ENCODE data around the gene IFITM5. TPM values are rescaled to one million over a fixed set of nuclear protein-coding genes. Genes with fewer than 3 reads are reported as not detected.
"Not testable (repeated sequence)": the region's sequence is repeated elsewhere in the genome, so short reads cannot be mapped to it uniquely, and the experiment has no call there.

IFITM5 gene
- total RNA-seq, 1 donor from 2014 or later, result not detected

- DNase-seq (ENCODE audit: extremely low spot score, unreplicated experiment), result no peak
- Mint-ChIP-seq H3K4me3 (peak overlapping the region; percentile 92), H3K9me3 (no peaks in the 10 kb centered on the region), H3K4me1 (ENCODE audit: unreplicated experiment) (peaks cover 50% of the 10 kb centered on the region), H3K27ac (peak overlapping the region; percentile 39), H3K27me3 (peaks cover 37% of the 10 kb centered on the region), H3K36me3 (peaks cover 4% of the 10 kb centered on the region)
- no peak for TF ChIP-seq CTCF (conservative IDR thresholded peaks at IDR 0.05)
Observed at GRCh38 chr11:312092-312816, 12.9 kb upstream of the IFITM5 start.

GRCh38 chr11:311013-311748 lies 11.9 kb upstream of the IFITM5 start:
- not testable (repeated sequence) for H3K9me3 Mint-ChIP-seq; DNase-seq (ENCODE audit: extremely low spot score, unreplicated experiment); H3K27ac Mint-ChIP-seq; H3K36me3 Mint-ChIP-seq
- Mint-ChIP-seq H3K4me1 (ENCODE audit: unreplicated experiment) (peaks cover 43% of the 10 kb centered on the region), H3K27me3 (peaks cover 27% of the 10 kb centered on the region), H3K4me3 (peak overlapping the region; percentile 80)

GRCh38 chr11:309979-310572 lies 10.8 kb upstream of the IFITM5 start:
- H3K9me3 Mint-ChIP-seq; DNase-seq (ENCODE audit: extremely low spot score, unreplicated experiment); H3K36me3 Mint-ChIP-seq: not testable (repeated sequence)
- Mint-ChIP-seq H3K4me3 (peak overlapping the region; percentile 90), H3K27me3 (peaks cover 27% of the 10 kb centered on the region), H3K4me1 (ENCODE audit: unreplicated experiment) (peaks cover 52% of the 10 kb centered on the region), H3K27ac (peak overlapping the region; percentile 98)

GRCh38 chr11:308740-309665 lies 9.7 kb upstream of the IFITM5 start:
- DNase-seq (ENCODE audit: extremely low spot score, unreplicated experiment); H3K36me3 Mint-ChIP-seq; H3K9me3 Mint-ChIP-seq: not testable (repeated sequence)
- peaks cover 21% of the 10 kb centered on the region for H3K27me3 Mint-ChIP-seq
- H3K4me1 Mint-ChIP-seq (ENCODE audit: unreplicated experiment), result peaks cover 47% of the 10 kb centered on the region
- H3K4me3 Mint-ChIP-seq, result peak overlapping the region; percentile 90
- peak overlapping the region; percentile 98 for H3K27ac Mint-ChIP-seq

GRCh38 chr11:307766-308708 lies 8.7 kb upstream of the IFITM5 start, which contains the start of gene IFITM2:
TSS of gene IFITM2 (plus strand) at chr11:307816. CDS start at chr11:308193, 377 bp downstream.
- not testable (repeated sequence) for H3K36me3 Mint-ChIP-seq; H3K9me3 Mint-ChIP-seq; DNase-seq (ENCODE audit: extremely low spot score, unreplicated experiment)
- Mint-ChIP-seq H3K4me3 (peak within 1 kb of the TSS; percentile 90), H3K4me1 (ENCODE audit: unreplicated experiment) (peaks cover 37% of the 10 kb centered on the region), H3K27ac (peak within 1 kb of the TSS; percentile 95), H3K27me3 (peaks cover 17% of the 10 kb centered on the region)

GRCh38 chr11:306645-307371 lies 7.5 kb upstream of the IFITM5 start:
- H3K36me3 Mint-ChIP-seq, result peaks cover 4% of the 10 kb centered on the region
- H3K27me3 Mint-ChIP-seq, result peaks cover 14% of the 10 kb centered on the region
- H3K4me3 Mint-ChIP-seq, result peak overlapping the region; percentile 14
- no peak for TF ChIP-seq CTCF (conservative IDR thresholded peaks at IDR 0.05)
- no peaks in the 10 kb centered on the region for H3K9me3 Mint-ChIP-seq
- DNase-seq (ENCODE audit: extremely low spot score, unreplicated experiment), result no peak
- peaks cover 28% of the 10 kb centered on the region for H3K4me1 Mint-ChIP-seq (ENCODE audit: unreplicated experiment)
- peak overlapping the region; percentile 41 for H3K27ac Mint-ChIP-seq

Data from type B pancreatic cell (in vitro differentiated cells).